Esophagus muscularis mucosa (tissue), 4 donors: Measurements from ENCODE around the gene LMO7. TPM values are rescaled to one million over a fixed set of nuclear protein-coding genes. Genes with fewer than 3 reads are reported as not detected.

Source experiments
- DNase-seq: peaks from one replicate; pipeline ENCODE4 v3.0.0-alpha.2; 2017; ENCODE audit errors: extremely low spot score
- H3K27ac ChIP-seq, 4 donors: fragments of 200-600 bp; sonication (generic); replicated peaks in 1 of 4; 1 replicate in 3 of 4; 2 replicates in 1 of 4; pipeline ENCODE4 v1.5.1; 2016 to 2019; ENCODE audit warnings: mild to moderate bottlenecking in 1 of 4
- H3K27me3 ChIP-seq, 4 donors: fragments of 200-600 bp; sonication (generic); one replicate each; pipeline versions ENCODE4 v1.5.1 to v1.6.0; 2016 to 2019
- H3K36me3 ChIP-seq, 4 donors: fragments of 200-600 bp; sonication (generic); one replicate each; pipeline ENCODE4 v1.5.1; 2016 to 2019
- H3K4me1 ChIP-seq, 4 donors: fragments of 200-600 bp; sonication (generic); one replicate each; pipeline ENCODE4 v1.5.1; 2016 to 2019
- H3K4me3 ChIP-seq, 4 donors: fragments of 200-600 bp; sonication (generic); 1 replicate in 2 of 4; 2 replicates in 2 of 4; pipeline ENCODE4 v1.5.1; 2016 to 2019; ENCODE audit warnings: mild to moderate bottlenecking in 4 of 4, moderate library complexity in 1 of 4
- H3K9me3 ChIP-seq, 4 donors: fragments of 200-600 bp; sonication (generic); 1 replicate in 3 of 4; 2 replicates in 1 of 4; pipeline ENCODE4 v1.5.1; 2016 to 2019
- EP300 ChIP-seq: sonication (generic); formaldehyde crosslinking; IDR thresholded peaks from one replicate; pipeline ENCODE4 v1.6.1; 2017; ENCODE audit warnings: antibody characterized with exemption
- POLR2A ChIP-seq: fragments of 450-650 bp; IDR thresholded peaks from one replicate; pipeline ENCODE4 v1.6.1; 2017; ENCODE audit warnings: antibody characterized with exemption, moderate library complexity, mild to moderate bottlenecking, low read depth
- POLR2AphosphoS5 ChIP-seq, 2 donors: sonication (generic); formaldehyde crosslinking; IDR thresholded peaks; one replicate each; pipeline ENCODE4 v1.6.1; 2017; ENCODE audit warnings: antibody characterized with exemption in 2 of 2
- WGBS: methylation state at CpG from one replicate; pipeline ENCODE4 v1.1.5; 2018; 5-methylcytosine and 5-hydroxymethylcytosine counted together
- intact Hi-C: fragments of 100-400 bp; cut with DNase I; formaldehyde crosslinking; loops from one replicate; pipeline ENCODE4 v1.15.1; 2023
- total RNA-seq, 4 donors: library from RNA; depleted of rRNA; stranded (reverse); fragments of >200 nt; gene quantifications; one replicate each; pipeline versions ENCODE4 v1.1.0 to v1.2.1, GENCODE V29; 2016
- TF ChIP-seq, protein P1 (sequence below), 3 experiments: fragments of 200-600 bp in 2 of 3; fragments of 450-650 bp in 1 of 3; sonication (generic) in 2 of 3; IDR thresholded peaks; one replicate each; pipeline ENCODE4 v1.5.1; 2017 to 2019; ENCODE audit warnings: antibody characterized with exemption in 3 of 3, mild to moderate bottlenecking in 2 of 3, moderate library complexity in 1 of 3

LMO7 gene
- total RNA-seq, 4 donors from 2014 or later = 11.4 to 17.8 (median 14.7) TPM

- Histone ChIP-seq H3K27me3 (no peaks in the 10 kb centered on the region), H3K4me1 (no peaks in the 10 kb centered on the region), H3K27ac (no peak overlapping the region), H3K36me3 (peaks cover 0 to 4% (median 0%) of the 10 kb centered on the region in 4 donors), H3K9me3 (no peaks in the 10 kb centered on the region), H3K4me3 (no peak overlapping the region)
- 0% methylated on average over 1 of the region's 1 CpG for WGBS
- TF ChIP-seq EP300 = no peak
- TF ChIP-seq POLR2A = no peak
- TF ChIP-seq, protein P1, sequence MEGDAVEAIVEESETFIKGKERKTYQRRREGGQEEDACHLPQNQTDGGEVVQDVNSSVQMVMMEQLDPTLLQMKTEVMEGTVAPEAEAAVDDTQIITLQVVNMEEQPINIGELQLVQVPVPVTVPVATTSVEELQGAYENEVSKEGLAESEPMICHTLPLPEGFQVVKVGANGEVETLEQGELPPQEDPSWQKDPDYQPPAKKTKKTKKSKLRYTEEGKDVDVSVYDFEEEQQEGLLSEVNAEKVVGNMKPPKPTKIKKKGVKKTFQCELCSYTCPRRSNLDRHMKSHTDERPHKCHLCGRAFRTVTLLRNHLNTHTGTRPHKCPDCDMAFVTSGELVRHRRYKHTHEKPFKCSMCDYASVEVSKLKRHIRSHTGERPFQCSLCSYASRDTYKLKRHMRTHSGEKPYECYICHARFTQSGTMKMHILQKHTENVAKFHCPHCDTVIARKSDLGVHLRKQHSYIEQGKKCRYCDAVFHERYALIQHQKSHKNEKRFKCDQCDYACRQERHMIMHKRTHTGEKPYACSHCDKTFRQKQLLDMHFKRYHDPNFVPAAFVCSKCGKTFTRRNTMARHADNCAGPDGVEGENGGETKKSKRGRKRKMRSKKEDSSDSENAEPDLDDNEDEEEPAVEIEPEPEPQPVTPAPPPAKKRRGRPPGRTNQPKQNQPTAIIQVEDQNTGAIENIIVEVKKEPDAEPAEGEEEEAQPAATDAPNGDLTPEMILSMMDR (IDR thresholded peaks at IDR 0.05) = no peak
- no peak for TF ChIP-seq POLR2AphosphoS5 (IDR thresholded peaks at IDR 0.05)
- no peak for DNase-seq
- intact Hi-C loops = no loop called here
Observed at GRCh38 chr13:75618308-75618707, 17.8 kb upstream of the LMO7 start.

DNA sequence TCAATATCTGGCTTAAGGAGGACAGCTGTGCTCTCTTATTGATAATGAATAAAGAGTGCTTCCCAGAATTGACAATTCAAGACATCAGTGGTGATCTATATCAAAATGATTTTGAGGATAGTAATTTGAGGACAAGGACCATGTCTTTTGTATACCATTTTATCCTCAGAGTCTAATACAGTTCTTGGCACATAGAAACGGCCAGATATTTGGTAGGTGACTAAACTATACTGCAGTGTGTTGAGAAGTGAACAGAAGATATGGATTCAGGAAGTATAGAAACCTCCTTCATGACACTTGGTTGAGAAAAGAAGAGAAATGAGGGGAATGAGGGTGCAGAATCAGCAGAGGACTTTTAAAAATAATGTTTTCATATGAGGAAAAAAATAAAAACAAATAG lies 16.1 kb upstream of the LMO7 start:
- Histone ChIP-seq H3K27me3 (no peaks in the 10 kb centered on the region), H3K36me3 (peaks cover 0 to 13% (median 0%) of the 10 kb centered on the region in 4 donors), H3K4me1 (no peaks in the 10 kb centered on the region), H3K9me3 (no peaks in the 10 kb centered on the region), H3K4me3 (no peak overlapping the region), H3K27ac (no peak overlapping the region)
- no peak for DNase-seq
- intact Hi-C loops = no loop called here
- 71% methylated on average over 1 of the region's 1 CpG for WGBS
- TF ChIP-seq POLR2A (no peak), EP300 (no peak), POLR2AphosphoS5 (IDR thresholded peaks at IDR 0.05) (no peak)
- TF ChIP-seq, protein P1 (IDR thresholded peaks at IDR 0.05) = no peak

GRCh38 chr13:75621147-75621546 lies 15.0 kb upstream of the LMO7 start:
- Histone ChIP-seq H3K4me3 (no peak overlapping the region), H3K27ac (no peak overlapping the region), H3K9me3 (no peaks in the 10 kb centered on the region), H3K4me1 (no peaks in the 10 kb centered on the region), H3K27me3 (no peaks in the 10 kb centered on the region), H3K36me3 (peaks cover 0 to 14% (median 0%) of the 10 kb centered on the region in 4 donors)
- 64% methylated on average over 2 of the region's 2 CpGs for WGBS
- no peak for TF ChIP-seq POLR2AphosphoS5 (IDR thresholded peaks at IDR 0.05)
- TF ChIP-seq POLR2A = no peak
- TF ChIP-seq, protein P1 (IDR thresholded peaks at IDR 0.05) = no peak
- TF ChIP-seq EP300 = no peak
- intact Hi-C loops = no loop called here
- no peak for DNase-seq

DNA sequence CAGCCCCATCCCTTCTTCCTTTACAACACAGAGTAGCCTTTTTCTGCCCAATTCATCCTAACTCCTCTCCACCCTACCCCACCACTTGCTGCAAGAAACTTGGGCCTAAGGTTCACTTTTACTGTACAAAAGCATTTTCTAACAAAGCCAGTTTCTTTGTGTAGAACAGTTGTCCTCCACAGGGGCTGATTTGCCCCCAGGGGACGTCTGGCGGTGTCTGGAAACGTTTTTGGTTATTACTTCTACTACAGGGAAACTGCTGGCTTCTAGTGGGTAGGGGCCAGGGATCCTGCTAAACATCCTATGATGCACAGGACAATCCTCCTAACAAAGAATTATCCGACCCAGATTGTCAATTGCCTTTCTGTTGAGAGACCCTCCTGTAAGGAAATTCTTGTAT lies 7.3 kb upstream of the LMO7 start:
- no peaks in the 10 kb centered on the region for H3K4me1 ChIP-seq
- no peak overlapping the region for H3K4me3 ChIP-seq
- 90% methylated on average over 4 of the region's 4 CpGs for WGBS
- no peak overlapping the region for H3K27ac ChIP-seq
- H3K27me3 ChIP-seq = no peaks in the 10 kb centered on the region
- TF ChIP-seq EP300 (no peak), POLR2AphosphoS5 (IDR thresholded peaks at IDR 0.05) (no peak)
- TF ChIP-seq, protein P1 (IDR thresholded peaks at IDR 0.05) = no peak
- no peak for DNase-seq
- H3K36me3 ChIP-seq = peaks cover 0 to 9% (median 0%) of the 10 kb centered on the region in 4 donors
- intact Hi-C loops = no loop called here
- no peaks in the 10 kb centered on the region for H3K9me3 ChIP-seq

DNA sequence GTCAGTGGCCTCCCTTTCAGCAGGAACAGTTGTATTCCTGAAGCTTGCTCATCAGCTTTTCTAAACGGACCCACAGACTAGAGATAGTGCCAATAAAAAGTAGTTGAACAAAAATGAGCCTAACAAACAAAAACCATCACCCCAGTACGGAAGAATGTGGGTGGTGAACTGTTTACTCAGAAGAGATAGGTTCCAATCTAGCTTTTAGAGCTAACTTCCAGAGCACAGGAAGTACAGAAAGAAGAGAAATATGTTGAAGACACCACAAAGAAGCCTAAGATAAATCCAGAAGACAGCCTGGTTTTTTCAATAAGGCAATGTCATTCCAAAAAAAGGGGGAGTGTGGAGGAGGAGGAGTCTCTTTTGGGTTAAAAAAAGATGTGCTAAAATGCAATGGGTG lies 2.8 kb upstream of the LMO7 start:
- no peaks in the 10 kb centered on the region for H3K9me3 ChIP-seq
- 47% methylated on average over 2 of the region's 2 CpGs for WGBS
- H3K4me1 ChIP-seq = peaks cover 15 to 26% (median 22%) of the 10 kb centered on the region in 4 donors
- intact Hi-C loops = no loop called here
- no peaks in the 10 kb centered on the region for H3K36me3 ChIP-seq
- TF ChIP-seq, protein P1 (IDR thresholded peaks at IDR 0.05) = no peak
- TF ChIP-seq EP300 (no peak), POLR2AphosphoS5 (IDR thresholded peaks at IDR 0.05) (no peak), POLR2A (no peak)
- H3K27me3 ChIP-seq = peaks cover 0 to 24% (median 8%) of the 10 kb centered on the region in 4 donors
- H3K4me3 ChIP-seq = no peak overlapping the region
- H3K27ac ChIP-seq = no peak overlapping the region
- DNase-seq = no peak
